ENCODE measurements around the gene CDH4.

CDH4 gene

DNA sequence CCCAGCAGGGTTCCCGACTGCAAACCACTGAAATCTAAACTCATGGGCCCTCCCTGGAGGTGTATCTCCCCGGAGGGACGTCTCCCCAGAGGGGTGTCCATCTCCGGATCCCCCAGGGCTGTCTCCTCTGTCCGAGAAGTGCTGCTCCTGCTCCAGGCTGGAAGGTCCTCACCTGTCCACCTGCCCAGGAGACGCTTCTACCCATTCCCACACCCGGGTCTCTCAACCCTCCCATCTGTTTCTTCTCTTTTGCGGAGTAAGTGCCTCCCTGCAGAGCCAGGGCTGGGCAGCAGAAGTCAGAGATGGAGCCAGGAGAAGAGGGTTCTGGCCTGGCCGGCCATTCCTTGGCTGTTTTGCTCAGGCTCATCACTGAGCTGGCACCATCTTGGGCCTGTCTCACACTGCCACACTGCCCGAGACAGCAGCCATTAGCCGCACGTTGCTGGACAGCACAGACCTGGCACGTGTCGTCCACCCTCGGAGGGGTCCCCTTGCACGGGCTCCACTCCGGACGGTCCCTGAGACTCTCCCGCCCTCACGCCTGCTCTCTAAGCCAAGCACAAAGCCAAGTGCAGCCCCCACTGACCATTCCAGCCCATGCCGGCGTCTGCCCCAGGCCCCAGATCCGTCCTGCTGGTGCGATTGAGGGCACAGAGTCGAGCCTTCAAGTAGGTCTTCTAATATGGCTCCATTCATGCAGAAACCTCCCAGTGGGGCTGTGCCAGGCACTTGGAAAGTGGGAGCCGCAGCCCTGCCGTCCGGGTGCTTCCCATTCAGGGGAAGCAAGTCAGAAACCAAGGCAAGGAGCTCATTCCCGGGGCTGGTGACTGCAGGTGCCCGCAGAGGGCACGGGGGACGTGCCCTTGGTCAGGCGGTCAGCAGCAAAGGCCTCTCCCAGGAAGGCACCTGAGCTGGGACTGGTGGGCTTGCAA, 445.9 kb downstream of the CDH4 start (continued):
- no peak for TF ChIP-seq MYNN (tag by site-specific recombination; IDR thresholded peaks at IDR 0.05; ENCODE audit: borderline replicate concordance)
- TF ChIP-seq ZNF776 (tag by site-specific recombination; IDR thresholded peaks at IDR 0.05; ENCODE audit: borderline replicate concordance): no peak
- TF ChIP-seq, protein P1, sequence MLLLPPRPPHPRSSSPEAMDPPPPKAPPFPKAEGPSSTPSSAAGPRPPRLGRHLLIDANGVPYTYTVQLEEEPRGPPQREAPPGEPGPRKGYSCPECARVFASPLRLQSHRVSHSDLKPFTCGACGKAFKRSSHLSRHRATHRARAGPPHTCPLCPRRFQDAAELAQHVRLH (tag by site-specific recombination; IDR thresholded peaks at IDR 0.05): no peak
- no peak for TF ChIP-seq ZNF76 (tag by site-specific recombination; IDR thresholded peaks at IDR 0.05; ENCODE audit: borderline replicate concordance, low read depth)
- TF ChIP-seq SP2 (tag by site-specific recombination; IDR thresholded peaks at IDR 0.05): no peak
- TF ChIP-seq ZNF341 (tag by site-specific recombination; IDR thresholded peaks at IDR 0.05; ENCODE audit: low read depth): no peak

DNA sequence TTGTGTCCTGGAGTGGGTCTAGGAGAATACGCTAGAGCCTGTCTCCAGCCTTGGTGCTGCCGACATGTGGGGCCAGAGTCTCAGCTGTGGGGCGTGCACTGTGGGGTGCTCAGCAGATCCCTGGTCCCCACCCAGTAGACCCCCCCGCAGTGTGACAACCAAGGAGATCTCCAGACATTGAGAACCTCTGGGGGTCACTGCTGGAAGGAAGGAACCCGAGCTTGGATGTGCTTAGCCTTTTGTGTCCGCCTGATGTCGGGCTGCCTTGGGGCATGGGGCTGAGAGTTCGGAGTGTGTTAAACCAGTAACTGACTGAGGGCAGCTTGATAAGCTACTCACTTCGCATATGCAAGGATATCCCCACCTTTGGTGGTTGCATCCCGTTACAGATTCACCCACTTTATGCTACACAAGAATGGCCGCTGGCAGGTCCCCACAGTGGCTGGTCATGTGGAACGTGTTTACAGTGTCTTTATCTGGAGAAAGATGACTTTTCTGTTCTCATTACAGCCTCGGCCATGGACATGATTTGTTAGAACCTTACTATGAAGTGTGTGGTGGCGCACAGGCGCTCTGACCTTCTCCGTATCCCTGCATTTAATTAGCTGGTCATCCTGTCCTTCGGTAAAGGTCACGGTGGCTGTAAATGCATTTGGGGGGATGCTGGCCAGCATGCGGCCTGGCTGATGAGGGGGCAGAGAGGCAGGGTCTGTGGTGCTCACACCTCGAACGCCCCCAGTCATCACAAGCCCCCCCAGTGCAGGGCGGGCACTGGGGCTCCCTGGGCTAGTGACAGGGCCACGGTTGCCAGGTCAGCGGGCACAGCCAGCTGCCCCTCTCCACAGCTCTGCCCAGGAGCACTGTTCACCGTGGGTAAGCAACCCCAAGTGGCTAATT, 446.8 kb downstream of the CDH4 start:
- CTCF ChIA-PET: interaction anchor here (0.6 kb wide), 2 partner anchors 412 to 1910 kb away, joined by 3 read pairs; no protein-coding TSS in a partner anchor
- Histone ChIP-seq H3K36me3 (ENCODE audit: control insufficient read depth in 2 of 2, insufficient read depth in 1 of 2, low read length in 2 of 2) (no peaks in the 10 kb centered on the region), H3K27ac (ENCODE audit: extremely low read depth, low read depth, low read length) (no peak overlapping the region), H3K4me1 (ENCODE audit: control insufficient read depth, insufficient read depth, low read length) (no peaks in the 10 kb centered on the region), H3K4me3 (ENCODE audit: low read depth, low read length) (no peak overlapping the region), H3K9me3 (ENCODE audit: control insufficient read depth, insufficient read depth, low read depth, low read length) (no peaks in the 10 kb centered on the region)
- TF ChIP-seq, protein P2, sequence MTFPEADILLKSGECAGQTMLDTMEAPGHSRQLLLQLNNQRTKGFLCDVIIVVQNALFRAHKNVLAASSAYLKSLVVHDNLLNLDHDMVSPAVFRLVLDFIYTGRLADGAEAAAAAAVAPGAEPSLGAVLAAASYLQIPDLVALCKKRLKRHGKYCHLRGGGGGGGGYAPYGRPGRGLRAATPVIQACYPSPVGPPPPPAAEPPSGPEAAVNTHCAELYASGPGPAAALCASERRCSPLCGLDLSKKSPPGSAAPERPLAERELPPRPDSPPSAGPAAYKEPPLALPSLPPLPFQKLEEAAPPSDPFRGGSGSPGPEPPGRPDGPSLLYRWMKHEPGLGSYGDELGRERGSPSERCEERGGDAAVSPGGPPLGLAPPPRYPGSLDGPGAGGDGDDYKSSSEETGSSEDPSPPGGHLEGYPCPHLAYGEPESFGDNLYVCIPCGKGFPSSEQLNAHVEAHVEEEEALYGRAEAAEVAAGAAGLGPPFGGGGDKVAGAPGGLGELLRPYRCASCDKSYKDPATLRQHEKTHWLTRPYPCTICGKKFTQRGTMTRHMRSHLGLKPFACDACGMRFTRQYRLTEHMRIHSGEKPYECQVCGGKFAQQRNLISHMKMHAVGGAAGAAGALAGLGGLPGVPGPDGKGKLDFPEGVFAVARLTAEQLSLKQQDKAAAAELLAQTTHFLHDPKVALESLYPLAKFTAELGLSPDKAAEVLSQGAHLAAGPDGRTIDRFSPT (tag by site-specific recombination; IDR thresholded peaks at IDR 0.05): peak; percentile 50; the same call in 1 of the 2 replicates
- TF ChIP-seq ZNF585B (tag by site-specific recombination; IDR thresholded peaks at IDR 0.05) (no peak), ZNF10 (tag by site-specific recombination; IDR thresholded peaks at IDR 0.05) (no peak), YY2 (tag by site-specific recombination; IDR thresholded peaks at IDR 0.05) (no peak), ZNF175 (tag by site-specific recombination; IDR thresholded peaks at IDR 0.05) (no peak)
- TF ChIP-seq, protein P3, sequence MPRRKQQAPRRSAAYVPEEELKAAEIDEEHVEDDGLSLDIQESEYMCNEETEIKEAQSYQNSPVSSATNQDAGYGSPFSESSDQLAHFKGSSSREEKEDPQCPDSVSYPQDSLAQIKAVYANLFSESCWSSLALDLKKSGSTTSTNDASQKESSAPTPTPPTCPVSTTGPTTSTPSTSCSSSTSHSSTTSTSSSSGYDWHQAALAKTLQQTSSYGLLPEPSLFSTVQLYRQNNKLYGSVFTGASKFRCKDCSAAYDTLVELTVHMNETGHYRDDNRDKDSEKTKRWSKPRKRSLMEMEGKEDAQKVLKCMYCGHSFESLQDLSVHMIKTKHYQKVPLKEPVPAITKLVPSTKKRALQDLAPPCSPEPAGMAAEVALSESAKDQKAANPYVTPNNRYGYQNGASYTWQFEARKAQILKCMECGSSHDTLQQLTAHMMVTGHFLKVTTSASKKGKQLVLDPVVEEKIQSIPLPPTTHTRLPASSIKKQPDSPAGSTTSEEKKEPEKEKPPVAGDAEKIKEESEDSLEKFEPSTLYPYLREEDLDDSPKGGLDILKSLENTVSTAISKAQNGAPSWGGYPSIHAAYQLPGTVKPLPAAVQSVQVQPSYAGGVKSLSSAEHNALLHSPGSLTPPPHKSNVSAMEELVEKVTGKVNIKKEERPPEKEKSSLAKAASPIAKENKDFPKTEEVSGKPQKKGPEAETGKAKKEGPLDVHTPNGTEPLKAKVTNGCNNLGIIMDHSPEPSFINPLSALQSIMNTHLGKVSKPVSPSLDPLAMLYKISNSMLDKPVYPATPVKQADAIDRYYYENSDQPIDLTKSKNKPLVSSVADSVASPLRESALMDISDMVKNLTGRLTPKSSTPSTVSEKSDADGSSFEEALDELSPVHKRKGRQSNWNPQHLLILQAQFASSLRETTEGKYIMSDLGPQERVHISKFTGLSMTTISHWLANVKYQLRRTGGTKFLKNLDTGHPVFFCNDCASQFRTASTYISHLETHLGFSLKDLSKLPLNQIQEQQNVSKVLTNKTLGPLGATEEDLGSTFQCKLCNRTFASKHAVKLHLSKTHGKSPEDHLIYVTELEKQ (tag by site-specific recombination; IDR thresholded peaks at IDR 0.05; ENCODE audit: borderline replicate concordance): no peak
- TF ChIP-seq, protein P4, sequence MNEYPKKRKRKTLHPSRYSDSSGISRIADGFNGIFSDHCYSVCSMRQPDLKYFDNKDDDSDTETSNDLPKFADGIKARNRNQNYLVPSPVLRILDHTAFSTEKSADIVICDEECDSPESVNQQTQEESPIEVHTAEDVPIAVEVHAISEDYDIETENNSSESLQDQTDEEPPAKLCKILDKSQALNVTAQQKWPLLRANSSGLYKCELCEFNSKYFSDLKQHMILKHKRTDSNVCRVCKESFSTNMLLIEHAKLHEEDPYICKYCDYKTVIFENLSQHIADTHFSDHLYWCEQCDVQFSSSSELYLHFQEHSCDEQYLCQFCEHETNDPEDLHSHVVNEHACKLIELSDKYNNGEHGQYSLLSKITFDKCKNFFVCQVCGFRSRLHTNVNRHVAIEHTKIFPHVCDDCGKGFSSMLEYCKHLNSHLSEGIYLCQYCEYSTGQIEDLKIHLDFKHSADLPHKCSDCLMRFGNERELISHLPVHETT (tag by site-specific recombination; IDR thresholded peaks at IDR 0.05): no peak
- POLR2A ChIA-PET: no interaction called here
